PFSK-1 (cell line): ENCODE measurements around the gene EXOC4.

Source experiments
- FOXP2 ChIP-seq: optimal IDR thresholded peaks from 2 replicates; pipeline ENCODE3; 2011; ENCODE audit warnings: borderline replicate concordance, control low read depth, inconsistent platforms; ENCODE audit not compliant: insufficient read depth; ENCODE audit errors: extremely low read length, extremely low read depth
- POLR2AphosphoS5 ChIP-seq: IDR thresholded peaks from 2 replicates; pipeline ENCODE4 v1.6.1; 2012; ENCODE audit warnings: low read depth, mild to moderate bottlenecking, control low read depth, low read length, moderate library complexity
- SIN3A ChIP-seq: IDR thresholded peaks from 2 replicates; pipeline ENCODE4 v1.6.1; 2012; ENCODE audit warnings: mild to moderate bottlenecking, low read length, moderate library complexity, borderline replicate concordance; ENCODE audit not compliant: insufficient read depth
- TAF1 ChIP-seq: IDR thresholded peaks from 2 replicates; pipeline ENCODE4 v1.6.1; 2012; ENCODE audit warnings: low read length, control low read depth, borderline replicate concordance; ENCODE audit not compliant: insufficient read depth
- TF ChIP-seq, protein P1 (sequence below), 2 experiments: IDR thresholded peaks; 2 replicates each; pipeline versions ENCODE4 v1.6.1 to v1.8.0; 2011 to 2012; ENCODE audit warnings: low read depth in 2 of 2, low read length in 2 of 2, control low read depth in 1 of 2, inconsistent platforms in 1 of 2, mild to moderate bottlenecking in 1 of 2, moderate library complexity in 1 of 2; ENCODE audit not compliant: insufficient read depth in 1 of 2

GRCh38 chr7:133781486-133782090 lies 528.7 kb downstream of the EXOC4 start:
- TF ChIP-seq POLR2AphosphoS5 = no peak
- TF ChIP-seq TAF1 = no peak
- TF ChIP-seq, protein P1, sequence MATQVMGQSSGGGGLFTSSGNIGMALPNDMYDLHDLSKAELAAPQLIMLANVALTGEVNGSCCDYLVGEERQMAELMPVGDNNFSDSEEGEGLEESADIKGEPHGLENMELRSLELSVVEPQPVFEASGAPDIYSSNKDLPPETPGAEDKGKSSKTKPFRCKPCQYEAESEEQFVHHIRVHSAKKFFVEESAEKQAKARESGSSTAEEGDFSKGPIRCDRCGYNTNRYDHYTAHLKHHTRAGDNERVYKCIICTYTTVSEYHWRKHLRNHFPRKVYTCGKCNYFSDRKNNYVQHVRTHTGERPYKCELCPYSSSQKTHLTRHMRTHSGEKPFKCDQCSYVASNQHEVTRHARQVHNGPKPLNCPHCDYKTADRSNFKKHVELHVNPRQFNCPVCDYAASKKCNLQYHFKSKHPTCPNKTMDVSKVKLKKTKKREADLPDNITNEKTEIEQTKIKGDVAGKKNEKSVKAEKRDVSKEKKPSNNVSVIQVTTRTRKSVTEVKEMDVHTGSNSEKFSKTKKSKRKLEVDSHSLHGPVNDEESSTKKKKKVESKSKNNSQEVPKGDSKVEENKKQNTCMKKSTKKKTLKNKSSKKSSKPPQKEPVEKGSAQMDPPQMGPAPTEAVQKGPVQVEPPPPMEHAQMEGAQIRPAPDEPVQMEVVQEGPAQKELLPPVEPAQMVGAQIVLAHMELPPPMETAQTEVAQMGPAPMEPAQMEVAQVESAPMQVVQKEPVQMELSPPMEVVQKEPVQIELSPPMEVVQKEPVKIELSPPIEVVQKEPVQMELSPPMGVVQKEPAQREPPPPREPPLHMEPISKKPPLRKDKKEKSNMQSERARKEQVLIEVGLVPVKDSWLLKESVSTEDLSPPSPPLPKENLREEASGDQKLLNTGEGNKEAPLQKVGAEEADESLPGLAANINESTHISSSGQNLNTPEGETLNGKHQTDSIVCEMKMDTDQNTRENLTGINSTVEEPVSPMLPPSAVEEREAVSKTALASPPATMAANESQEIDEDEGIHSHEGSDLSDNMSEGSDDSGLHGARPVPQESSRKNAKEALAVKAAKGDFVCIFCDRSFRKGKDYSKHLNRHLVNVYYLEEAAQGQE (IDR thresholded peaks at IDR 0.05; ENCODE audit: insufficient read depth in 1 of 2, low read depth in 2 of 2, low read length in 2 of 2) = no peak
- TF ChIP-seq FOXP2 = no peak
- no peak for TF ChIP-seq SIN3A
